ENCODE data around the gene FXYD5.

Gene FXYD5

DNA sequence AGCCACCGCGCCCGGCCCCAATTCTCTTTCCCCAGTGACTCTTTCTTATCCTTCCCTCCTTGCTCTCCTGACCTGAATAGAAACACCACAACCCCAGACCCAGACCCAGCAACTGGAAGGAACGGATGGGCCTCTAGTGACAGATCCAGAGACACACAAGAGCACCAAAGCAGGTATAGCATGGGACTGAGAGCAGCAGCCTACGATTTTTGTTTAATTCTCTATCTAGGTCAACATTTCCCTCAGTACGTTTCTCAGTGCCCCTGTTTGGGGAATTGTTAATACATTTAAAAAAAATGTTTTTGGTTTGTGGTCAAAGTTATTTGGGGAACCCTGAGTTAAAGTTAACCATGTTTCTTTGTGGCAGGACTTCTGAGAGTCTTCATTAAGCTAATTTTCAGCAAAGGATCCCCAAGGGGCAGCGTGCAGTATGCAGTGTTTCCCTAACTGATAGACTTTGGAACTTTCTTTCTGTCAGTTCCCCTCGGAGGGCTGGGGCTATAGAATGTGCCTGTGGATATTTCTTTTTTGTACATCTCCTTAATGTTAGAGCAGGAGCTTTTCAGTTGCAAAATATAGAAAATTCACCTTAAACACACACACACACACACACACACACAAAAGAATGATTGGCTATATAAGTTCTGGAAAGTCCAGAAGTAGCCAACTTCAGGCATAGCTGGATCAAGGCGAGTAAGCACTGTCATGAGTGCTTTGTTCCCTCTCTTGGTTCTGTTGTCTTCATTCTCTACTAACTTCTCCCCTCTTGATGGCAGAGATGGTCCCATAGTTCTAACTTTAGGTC is 6.3 kb downstream of the FXYD5 start:
- no peak for DNase-seq

GRCh38 chr19:35161434-35161743 is 6.9 kb downstream of the FXYD5 start:
- no peak for DNase-seq

DNA sequence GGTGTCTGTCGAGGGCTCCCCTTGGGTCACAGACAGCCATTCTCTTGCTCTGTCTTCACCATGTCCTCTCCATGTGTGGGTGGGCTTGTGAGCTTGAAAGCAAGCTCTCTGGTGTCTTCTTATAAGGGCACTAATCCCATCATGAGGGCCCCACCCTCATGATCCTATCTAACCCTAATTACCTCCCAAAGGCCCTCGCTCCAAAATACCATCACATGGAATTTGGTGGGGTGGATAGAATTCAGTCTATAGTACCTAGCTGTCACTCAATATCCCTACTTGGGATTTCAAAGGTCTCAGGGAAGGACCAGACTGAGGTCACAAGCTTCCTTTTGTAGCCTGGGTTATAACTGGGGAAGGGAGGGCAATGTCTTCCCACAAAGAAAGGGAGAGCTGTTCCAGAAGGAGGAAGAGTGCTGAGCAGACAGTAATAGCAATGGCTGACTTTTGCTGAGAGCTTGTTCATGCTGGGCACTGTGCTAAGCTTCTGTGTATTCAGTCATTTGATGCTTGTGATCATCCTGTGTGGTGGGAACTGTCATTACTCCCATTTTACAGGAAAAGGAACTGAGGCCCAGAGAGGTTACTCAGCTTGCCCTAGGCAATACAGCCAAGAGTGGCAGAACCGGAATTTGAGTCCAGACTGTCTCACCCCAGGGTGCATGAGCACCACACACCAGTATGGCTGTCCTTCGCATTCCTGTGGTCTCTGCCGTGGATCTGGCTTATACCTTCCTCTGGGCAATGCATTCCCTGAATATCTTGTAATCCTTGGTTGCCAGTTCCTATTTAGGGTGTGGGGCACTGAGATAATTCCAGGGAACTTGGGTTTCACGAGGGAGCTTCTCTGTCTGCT is 8.2 kb downstream of the FXYD5 start:
- peak; percentile 98 for DNase-seq

GRCh38 chr19:35164418-35164817 is 9.9 kb downstream of the FXYD5 start:
- peak; percentile 80 for DNase-seq

DNA sequence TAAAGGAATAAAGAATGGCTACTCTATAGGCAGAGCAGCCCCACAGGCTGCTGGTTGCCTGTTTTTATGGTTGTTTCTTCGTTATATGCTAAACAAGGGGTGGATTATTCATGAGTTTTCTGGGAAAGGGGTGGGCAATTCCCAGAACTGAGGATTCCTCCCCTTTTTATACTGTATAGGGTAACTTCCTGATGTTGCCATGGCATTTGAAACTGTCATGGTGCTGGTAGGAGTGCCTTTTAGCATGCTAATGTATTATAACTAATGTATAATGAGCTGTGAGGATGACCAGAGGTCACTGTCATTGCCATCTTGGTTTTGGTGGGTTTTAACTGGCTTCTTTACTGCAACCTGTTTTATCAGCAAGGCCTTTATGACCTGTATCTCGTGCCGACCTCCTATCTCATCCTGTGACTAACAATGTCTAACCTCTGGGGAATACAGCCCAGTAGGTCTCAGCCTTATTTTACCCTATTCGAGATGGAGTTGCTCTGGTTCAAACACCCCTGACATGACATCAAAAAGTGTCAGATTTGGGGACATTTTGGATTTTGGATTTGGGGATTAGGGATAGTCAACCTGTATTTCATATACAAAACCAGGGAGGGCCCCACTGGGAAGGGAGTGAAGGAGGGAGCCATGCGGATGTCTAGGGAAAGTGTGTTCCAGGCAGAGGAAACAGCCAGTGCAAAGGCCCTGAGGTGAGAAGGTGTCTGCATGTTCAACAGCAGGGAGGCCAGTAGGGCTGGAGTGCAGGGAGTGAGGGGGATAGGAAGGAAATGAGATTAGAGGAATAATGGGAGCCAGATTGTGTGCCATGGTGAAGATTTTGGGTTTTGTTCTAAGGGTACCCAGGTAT is 10.9 kb downstream of the FXYD5 start:
- DNase-seq: no peak

GRCh38 chr19:35166100-35167063 is 11.8 kb downstream of the FXYD5 start:
- no peak for DNase-seq

GRCh38 chr19:35167251-35168119 is 12.9 kb downstream of the FXYD5 start:
- no peak for DNase-seq

DNA sequence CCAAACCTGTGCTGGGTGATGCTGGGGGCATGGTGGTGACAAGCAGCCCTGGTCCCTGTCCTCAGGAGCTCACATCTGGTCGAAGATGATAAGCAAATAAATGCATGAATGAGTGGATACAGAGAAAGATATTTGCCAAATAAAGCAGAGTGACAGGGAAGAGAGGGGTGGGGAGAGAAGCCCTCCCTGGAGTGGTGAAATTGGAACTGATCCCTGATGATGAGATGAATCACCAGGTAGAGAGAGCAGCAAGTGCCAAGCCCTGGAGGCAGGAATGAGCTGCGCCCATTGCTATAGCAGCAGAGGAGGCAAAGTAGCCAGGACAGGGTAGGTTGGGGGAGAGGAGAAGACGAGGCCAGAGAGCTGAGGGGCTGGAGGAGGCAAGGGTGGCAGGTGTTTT is 13.7 kb downstream of the FXYD5 start:
- peak; percentile 80 for DNase-seq

GRCh38 chr19:35169221-35169995 is 14.9 kb downstream of the FXYD5 start:
- no peak for DNase-seq

DNA sequence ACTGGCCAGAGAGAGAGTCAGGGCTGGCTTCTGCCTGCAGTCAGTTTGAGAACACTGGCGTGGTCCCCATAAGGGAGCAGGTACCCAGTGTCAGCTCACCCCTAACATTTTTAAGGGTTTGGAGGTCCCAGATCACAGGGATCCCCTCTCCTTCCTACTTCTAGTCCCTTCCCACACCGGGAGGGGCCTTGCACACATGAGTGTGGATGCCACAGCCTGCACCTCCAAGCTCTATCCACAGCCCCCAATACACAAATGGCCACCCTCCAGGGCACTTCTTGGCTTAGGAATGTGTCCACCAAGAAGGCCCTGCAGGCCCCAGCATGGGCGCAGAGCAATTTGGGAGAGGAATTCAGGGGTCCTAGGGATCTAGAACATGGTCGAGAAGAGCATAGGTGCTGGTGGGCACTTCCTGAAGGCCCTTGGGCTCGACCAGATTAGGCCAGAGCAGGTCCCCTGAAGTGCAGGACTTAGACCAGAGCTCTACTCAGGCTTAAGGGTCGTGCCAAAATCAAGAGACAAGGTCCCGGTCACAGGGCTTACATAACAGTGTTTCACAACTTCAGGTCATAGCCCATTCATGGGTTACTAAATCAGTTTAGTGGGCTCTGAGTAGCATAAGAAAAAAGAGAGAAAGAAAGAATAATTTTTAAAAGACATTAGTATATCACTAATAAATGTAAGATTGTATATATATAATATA is 16.0 kb downstream of the FXYD5 start:
- no peak for DNase-seq

DNA sequence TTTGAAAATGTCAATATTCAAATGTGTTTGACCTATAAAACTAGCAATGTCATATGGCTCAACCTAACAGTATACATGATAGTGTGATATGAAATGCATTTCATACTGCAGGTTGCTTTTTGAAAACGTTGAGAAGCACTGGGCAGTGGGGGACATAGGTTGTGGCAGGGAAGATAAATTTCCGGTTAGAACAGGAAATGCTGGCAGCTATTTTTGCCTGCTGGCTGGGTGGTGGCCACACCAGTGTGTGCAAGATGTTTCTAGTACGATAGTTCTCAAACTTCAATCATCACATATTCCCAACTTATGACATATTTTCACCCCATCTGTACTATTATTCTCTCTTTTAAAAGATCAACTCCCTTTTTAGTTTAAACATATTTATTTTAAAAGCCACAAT is 17.2 kb downstream of the FXYD5 start:
- DNase-seq: no peak

DNA sequence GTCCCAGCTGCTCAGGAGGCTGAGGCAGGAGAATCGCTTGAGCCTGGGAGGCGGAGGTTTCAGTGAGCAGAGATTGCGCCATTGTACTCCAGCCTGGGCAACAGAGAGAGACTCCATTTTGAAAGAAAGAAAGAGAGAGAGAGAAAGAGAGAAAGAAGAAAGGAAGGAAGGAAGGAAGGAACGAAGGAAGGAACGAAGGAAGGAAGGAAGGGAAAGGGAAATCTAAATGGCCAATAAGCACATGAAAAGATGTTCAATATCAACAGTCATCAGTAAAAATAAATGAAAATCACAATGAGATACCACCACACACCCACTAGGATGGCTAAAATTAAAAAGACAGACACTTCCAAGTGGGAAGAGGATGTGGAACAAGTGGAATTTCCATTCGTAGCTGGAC is 19.7 kb downstream of the FXYD5 start:
- no peak for DNase-seq

DNA sequence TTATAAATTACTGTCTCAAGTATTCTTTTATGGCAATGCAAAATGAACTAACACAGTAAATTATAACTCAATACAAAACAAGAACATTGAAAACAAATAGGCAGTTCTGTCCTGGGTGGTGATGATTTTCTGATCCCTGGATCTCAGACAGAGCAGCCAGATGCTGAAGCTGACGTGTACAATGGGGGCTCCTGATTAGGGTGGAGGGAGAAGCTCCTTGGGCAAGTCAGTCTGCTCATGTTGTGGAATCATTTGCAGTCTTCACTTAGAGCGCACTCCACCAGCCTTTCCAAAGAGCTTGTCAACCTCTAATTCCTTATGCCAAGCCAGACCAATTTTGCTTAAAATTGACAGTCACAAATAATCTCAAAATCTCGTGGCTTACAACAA is 21.6 kb downstream of the FXYD5 start:
- DNase-seq: no peak

DNA sequence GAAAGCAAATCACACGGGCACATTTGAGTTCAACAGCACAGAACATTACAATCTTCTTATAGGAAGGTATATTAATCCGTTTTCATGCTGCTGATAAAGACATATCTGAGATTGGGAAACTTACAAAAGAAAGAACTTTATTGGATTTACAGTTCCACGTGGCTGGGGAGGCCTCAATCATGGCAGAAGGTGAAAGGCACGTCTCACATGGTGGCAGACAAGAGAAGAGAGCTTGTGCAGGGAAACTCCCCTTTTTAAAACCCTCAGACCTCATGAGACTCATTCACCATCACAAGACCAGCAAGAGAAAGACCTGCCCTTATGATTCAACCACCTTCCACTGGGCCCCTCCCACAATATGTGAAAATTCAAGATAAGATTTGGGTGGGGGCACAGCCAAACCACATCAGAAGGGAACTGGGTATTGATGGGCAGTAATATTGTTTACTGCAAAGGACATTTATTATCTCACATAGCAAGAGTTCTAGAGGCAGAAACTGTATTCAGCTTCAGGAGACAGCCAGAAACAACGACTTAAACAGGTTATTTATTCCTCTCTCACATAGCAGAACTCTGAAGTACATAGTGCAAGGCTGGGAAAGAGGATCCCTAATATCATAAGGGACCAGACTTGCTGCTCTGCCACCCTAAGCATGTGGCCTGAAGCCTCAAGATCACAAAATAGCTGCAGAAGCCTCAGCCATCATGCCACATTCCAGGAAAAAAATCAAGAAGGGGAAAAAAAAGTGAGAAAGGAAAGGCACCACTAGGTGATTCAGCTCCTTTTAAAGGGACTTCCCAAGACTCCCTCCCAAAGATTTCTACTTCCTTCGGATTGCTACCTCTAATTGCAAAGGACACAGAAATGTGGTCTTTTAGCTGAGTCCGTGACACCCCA is 23.1 kb downstream of the FXYD5 start:
- no peak for DNase-seq

DNA sequence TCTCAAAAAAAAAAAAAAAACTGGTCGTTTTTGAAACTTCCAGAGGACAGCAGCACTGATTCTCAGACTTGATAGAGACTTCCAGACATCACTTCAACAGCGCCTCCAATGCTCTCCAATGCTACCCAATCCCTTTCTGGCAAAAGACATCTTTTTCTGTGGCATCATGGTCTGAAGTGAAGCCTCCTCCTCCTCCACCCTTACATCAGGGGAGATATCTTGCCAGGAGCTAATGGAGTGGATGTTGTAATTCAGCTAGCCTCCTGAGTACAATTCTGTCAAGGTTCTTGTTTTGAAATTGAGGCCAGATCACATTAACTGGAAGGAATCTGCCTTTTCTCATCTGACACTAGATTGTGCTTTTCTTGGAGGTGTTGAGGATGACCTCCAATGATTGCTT is 24.2 kb downstream of the FXYD5 start:
- peak; percentile 48 for DNase-seq

GRCh38 chr19:35179830-35180229 is 25.3 kb downstream of the FXYD5 start:
- DNase-seq: no peak

GRCh38 chr19:35181387-35181786 is 26.9 kb downstream of the FXYD5 start:
- no peak for DNase-seq

- no peak for DNase-seq
These were observed 29.7 kb downstream of the FXYD5 start for GRCh38 chr19:35184267-35184666.

DNA sequence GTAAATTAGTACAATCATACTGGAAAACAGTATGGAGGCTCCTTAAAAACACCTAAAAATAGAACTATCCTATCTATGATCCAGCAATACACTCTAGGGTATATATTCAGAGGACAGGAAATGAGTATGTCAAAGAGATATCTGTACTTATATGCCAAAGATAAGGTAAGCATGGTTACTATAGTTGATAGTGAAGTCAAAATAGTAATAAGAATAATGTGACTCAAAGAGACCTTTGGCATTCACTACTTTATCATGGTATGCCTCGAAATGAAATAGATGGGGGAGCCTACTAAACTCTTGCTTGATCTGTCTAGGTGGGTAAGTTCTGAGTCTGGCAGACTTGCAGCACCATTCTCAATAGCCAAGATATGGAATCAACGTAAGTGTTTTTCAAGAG is 30.3 kb downstream of the FXYD5 start:
- peak; percentile 61 for DNase-seq
